GM18511 (cell line): ENCODE data around the gene DPCD.

Experiments
- ATAC-seq: cut with Tn5 transposase; IDR thresholded peaks from one replicate; pipeline ENCODE4 v1.9.1; 2021; ENCODE audit warnings: mild to moderate bottlenecking, moderate library complexity; ENCODE audit not compliant: unreplicated experiment

The DPCD gene

GRCh38 chr10:101653536-101653935, 65.4 kb downstream of the DPCD start:
- ATAC-seq = no peak

GRCh38 chr10:101655570-101655969, 67.4 kb downstream of the DPCD start:
- ATAC-seq = no peak

- no peak for ATAC-seq
Measured at GRCh38 chr10:101656890-101657289, 68.8 kb downstream of the DPCD start.

- no peak for ATAC-seq
Measured at GRCh38 chr10:101658975-101659374, 70.9 kb downstream of the DPCD start.
